GM19239 (cell line): Measurements from ENCODE around the gene GLTP.

Experiments used
- DNase-seq: peaks from one replicate; pipeline ENCODE4 v3.0.0; 2011; ENCODE audit warnings: low spot score; ENCODE audit not compliant: insufficient read length
- FAIRE-seq: peaks from 2 replicates; lab custom pipeline; 2011; peaks lifted over from hg19 to GRCh38; lab: Jason Lieb, UNC

GLTP gene

GRCh38 chr12:109828754-109829511, 51.4 kb downstream of the GLTP start:
- no peak for FAIRE-seq

GRCh38 chr12:109827566-109828550, 52.5 kb downstream of the GLTP start:
- FAIRE-seq = no peak
- no peak for DNase-seq

More at GRCh38 chr12:109828754-109829511, 51.4 kb downstream of the GLTP start:
- DNase-seq = no peak

DNA sequence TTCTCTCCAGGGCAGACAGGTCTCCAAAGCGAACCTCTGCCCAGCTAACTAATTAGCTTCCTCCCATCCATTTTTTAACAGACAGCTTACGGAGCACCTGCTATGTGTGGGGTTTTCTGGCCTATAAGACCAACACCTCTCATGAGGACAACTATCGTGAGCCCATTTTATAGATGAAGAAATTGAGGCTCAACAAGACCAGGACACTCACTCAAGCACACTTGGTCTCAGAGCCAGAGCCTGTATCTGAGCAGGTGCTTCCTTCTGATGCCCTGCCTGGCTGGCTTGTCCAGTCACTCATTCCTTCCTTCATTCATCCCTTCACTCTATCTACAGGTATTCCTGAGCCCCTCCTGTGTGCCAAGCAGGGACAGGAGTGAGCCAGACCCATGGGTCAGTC, 53.3 kb downstream of the GLTP start:
- DNase-seq (no peak), FAIRE-seq (no peak)

- DNase-seq (no peak), FAIRE-seq (no peak)
Measured at GRCh38 chr12:109824731-109825130, 55.6 kb downstream of the GLTP start.

DNA sequence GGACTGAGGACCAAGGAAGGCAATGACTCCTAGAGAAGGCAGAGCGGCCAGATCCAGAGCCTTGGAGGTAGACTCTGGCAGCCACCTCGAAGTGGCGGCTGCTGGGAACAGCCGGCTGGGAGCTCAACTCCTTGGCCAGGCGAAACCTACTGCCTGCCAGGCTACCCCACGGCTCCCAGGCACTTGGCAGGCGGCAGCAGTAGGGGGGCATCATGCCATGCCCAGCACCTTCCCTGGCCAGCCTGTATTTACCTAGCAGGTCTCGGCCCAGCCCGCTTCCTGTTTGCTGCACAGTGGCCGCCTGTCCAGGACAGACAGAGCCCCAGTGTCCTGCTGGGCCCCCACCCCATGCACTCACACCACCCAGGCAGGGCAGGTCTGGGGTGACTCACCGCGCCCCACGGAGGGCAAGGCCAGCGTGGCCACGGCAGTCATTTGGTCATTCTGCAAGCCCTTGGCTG, 57.4 kb downstream of the GLTP start:
- no peak for DNase-seq
- FAIRE-seq = no peak

- DNase-seq (no peak), FAIRE-seq (no peak)
Measured at GRCh38 chr12:109822416-109822815, 57.9 kb downstream of the GLTP start.

DNA sequence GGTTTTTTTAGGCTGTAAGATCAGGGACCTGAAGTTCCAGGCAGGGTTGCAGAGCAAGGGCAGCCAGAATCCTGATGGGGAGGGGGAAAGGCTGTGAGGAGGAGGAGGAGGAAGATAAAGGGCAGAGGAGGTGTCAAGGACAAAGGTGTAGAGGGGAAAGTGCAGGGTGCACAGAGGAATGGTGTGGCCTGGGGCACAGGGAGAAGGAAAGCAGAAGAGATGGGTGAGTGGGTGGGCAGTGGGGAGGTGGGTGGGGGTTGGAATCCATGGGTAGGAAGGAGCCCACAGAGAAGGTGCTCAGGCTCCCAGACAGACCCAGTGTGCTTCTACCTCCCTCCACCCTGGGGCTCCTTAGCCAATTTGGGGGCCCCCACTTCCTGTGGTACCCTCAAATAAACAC, 58.4 kb downstream of the GLTP start:
- DNase-seq (no peak), FAIRE-seq (no peak)

DNA sequence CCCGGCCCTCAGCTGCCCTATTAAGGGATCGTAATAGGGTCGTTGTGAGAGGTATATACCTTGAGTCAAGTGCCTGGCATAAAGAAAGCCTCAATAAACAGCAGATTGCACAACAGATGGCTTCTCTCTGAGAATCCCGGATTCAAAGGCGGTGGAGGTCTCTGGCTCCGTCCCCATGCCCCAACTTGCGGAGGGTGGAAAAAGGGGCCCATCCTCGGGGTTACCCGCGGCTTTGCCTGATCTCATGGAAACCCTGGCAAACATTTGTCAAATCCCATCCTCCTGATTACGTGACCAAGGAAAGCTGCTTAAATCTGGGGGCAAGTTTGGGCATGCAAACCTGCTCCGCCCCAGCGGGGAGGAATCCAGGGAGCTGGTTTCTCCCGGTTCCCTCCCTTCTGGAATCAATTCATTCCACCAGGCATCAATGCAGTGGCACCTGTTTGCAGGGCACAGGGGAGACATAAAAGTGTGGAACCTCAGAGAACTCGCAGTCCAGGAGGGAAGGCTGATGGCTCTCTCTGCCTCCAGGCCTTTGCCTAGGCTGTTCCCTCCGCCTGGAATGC, 59.4 kb downstream of the GLTP start:
- DNase-seq (no peak), FAIRE-seq (no peak)

- DNase-seq (no peak), FAIRE-seq (no peak)
Measured at GRCh38 chr12:109818905-109819500, 61.3 kb downstream of the GLTP start.

DNA sequence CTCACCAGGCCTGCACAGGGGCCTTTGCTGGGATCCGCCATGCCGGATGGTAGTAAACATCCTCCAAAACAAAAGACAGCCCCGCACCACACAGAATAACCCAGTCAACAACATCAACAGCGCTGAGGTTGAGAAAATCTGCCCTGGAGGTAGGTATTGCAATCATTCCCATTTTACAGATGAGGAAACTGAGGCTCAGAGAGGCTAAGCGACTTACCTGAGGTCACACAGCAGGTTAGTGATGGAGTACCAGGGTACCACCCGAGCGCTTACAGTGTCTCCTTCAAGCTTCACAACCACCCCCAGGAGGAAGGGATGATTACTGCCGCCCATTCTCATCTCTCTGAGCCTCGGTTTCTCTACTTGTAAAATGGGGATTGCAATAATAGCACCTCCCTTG, 62.1 kb downstream of the GLTP start:
- DNase-seq (no peak), FAIRE-seq (no peak)

DNA sequence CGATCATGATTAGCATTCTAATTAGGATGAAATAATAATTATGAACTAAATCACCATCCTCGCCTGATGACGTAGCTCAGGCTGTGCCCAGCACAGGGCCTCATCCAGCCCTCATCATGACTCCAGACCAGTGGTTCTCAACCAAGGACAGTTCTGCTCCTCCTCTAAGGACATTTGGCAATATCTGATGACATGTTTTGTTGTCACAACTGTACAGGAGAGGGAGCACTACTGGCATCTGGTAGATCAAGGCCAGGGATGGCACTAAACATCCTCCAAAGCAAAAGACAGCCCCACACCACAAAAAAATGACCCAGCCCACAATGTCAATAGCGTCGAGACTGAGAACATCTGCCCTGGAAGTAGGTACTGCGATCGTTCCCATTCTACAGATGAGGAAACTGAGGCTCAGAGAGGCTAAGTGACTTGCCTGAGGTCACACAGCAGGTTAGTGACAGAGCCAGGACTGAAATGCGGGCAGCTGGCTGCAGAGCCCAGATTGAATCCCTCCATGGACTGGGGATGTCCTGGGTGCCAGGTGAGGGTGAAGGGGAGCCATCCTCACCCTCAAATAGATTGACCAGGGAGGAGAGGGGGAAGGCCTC, 62.6 kb downstream of the GLTP start:
- FAIRE-seq (no peak), DNase-seq (no peak)

DNA sequence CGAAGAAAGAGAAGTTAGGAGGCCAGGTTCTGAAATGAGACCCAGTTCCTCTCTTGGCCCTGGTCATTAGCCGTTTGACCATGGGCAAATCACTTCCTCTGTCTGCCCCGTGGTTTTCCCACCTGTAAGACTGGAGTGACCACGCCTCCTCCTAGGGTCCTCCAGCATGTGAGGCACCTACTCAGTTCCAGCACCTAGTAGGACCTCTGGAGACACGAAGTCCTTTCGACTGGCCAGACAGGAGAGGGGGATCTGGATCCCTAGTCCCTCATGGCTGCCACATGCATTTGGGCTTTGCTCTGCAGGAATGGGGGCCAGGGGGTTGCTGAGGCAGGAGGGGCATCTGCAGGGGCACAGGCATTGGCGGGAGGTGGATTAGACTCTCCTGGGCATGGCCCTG, 63.5 kb downstream of the GLTP start:
- no peak for FAIRE-seq

GRCh38 chr12:109815757-109816617, 64.4 kb downstream of the GLTP start:
- FAIRE-seq = no peak
- DNase-seq = no peak

More for the DNA sequence above, 63.5 kb downstream of the GLTP start:
- no peak for DNase-seq

- DNase-seq = no peak
- FAIRE-seq = no peak
Measured at GRCh38 chr12:109815225-109815624, 65.1 kb downstream of the GLTP start.

DNA sequence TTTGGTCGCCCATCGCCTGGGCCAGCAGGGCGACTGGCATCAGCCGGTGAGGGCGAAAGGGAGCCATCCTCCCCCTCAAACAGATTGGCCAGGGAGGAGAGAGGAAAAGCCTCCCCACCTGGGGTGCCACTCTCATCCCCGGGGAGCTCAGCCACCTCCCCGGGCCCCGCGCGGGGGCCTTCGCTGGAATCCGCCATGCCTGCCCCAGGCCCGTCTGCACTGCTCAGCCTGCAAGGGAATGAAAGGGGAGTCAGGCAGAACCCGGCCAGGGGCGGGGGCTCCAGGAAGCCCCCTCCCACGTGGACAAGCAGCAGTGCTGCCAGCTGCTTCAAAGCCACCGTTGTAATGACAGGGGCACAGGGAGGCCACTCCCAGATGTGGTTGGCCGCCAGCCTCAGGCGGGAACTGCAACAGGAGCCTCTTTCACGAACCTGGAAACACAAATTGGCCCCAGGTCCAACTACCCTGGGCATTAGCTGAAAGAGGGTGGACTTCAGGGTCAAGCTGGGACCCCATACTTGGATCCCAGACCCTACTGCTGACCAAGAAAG, 65.7 kb downstream of the GLTP start:
- FAIRE-seq = no peak
- no peak for DNase-seq

DNA sequence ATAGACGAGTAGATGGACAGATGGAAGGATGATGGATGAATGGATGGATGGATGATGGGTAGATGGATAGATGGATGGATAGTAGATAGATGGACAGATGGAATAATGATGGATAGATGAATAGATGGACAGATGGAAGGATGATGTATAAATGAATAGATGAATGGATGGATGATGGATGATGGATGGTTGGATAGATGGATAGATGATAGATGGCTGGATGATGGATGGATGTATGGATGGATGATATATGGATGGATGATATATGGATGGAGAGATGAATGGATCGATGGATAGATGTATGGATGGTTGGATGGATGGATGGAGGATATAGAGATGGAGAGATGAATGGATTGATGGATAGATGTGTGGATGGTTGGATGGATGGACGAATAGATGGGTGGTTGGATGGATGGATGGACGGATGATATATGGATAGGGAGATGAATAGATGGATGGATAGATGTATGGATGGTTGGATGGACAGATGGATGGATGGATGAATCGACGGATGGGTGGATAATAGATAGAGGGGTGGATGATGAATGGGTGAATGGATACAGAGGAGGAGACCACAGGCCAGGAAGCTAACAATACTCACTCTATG, 66.4 kb downstream of the GLTP start:
- FAIRE-seq = no peak
- no peak for DNase-seq

- no peak for FAIRE-seq
- DNase-seq = no peak
Measured at GRCh38 chr12:109811624-109811995, 68.7 kb downstream of the GLTP start.

DNA sequence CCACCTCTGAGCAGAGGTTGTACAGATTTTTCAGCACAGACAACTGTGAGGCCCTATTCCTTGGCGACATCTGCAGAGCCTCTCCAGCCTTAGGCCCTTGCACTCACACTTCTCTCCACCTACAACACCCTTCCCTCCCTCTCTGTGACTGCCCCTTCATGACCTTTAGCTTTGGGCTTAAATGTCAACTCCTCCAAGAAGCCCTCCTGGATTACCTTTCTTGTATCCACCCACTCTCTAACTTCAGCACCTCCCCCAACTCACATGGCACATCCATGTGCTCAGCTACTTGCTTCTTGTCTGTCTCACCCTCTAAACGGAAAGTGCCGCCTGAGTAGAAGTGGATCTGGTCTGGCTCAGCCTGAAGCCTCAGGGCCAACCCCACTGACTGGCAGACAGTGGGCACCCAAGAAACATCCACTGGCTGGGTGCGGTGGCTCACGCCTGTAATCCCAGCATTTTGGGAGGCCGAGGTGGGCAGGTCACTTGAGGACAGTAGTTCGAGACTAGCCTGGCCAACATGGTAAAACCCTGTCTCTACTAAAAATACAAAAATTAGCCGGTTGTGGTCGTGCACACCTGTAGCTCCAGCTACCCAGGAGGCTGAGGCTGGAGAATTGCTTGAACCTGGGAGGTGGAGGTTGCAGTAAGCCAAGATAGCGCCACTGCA, 69.3 kb downstream of the GLTP start:
- FAIRE-seq (no peak), DNase-seq (no peak)
